ENCODE data around the gene TDRD9.

The TDRD9 gene

GRCh38 chr14:104095426-104096310 lies 167.4 kb downstream of the TDRD9 start:
- POLR2A ChIA-PET: no interaction called here
- TF ChIP-seq CTCF (IDR thresholded peaks at IDR 0.05; ENCODE audit: control extremely low read depth, extremely low read depth, low read depth, missing control alignments): no peak
- CTCF ChIA-PET: interaction anchor here (1.6 to 3.9 kb wide), 5 partner anchors 11 to 469 kb away, joined by 7 to 26 read pairs (median 10); partner anchors contain the start of gene ASPG
- DNase-seq (ENCODE audit: extremely low spot score): no peak

GRCh38 chr14:104096318-104096717 lies 168.1 kb downstream of the TDRD9 start:
- CTCF ChIA-PET: interaction anchor here (1.8 to 2.2 kb wide), 2 partner anchors 18 to 468 kb away, joined by 10 read pairs; no protein-coding TSS in a partner anchor
- no peak for DNase-seq (ENCODE audit: extremely low spot score)
- no peak for TF ChIP-seq CTCF (IDR thresholded peaks at IDR 0.05; ENCODE audit: control extremely low read depth, extremely low read depth, low read depth, missing control alignments)
- POLR2A ChIA-PET: no interaction called here

GRCh38 chr14:104096751-104097700 lies 168.8 kb downstream of the TDRD9 start:
- CTCF ChIA-PET: interaction anchor here (1.8 to 2.2 kb wide), 2 partner anchors 19 to 467 kb away, joined by 10 read pairs; no protein-coding TSS in a partner anchor
- no peak for DNase-seq (ENCODE audit: extremely low spot score)
- POLR2A ChIA-PET: interaction anchor here (0.5 to 0.6 kb wide), 2 partner anchors 580 to 627 kb away, joined by 4 to 5 read pairs; no protein-coding TSS in a partner anchor
- TF ChIP-seq CTCF (IDR thresholded peaks at IDR 0.05; ENCODE audit: control extremely low read depth, extremely low read depth, low read depth, missing control alignments): no peak

- POLR2A ChIA-PET: no interaction called here
Measured at GRCh38 chr14:104098272-104099095, 170.2 kb downstream of the TDRD9 start.

More at GRCh38 chr14:104098272-104099095, 170.2 kb downstream of the TDRD9 start:
- no peak for TF ChIP-seq CTCF (IDR thresholded peaks at IDR 0.05; ENCODE audit: control extremely low read depth, extremely low read depth, low read depth, missing control alignments)
- DNase-seq (ENCODE audit: extremely low spot score): no peak
- CTCF ChIA-PET: no interaction called here

Data from GM10248 (cell line).